GM10248 (cell line): Measurements from ENCODE around the gene DOCK11.
"Not testable (repeated sequence)": the region's sequence is repeated elsewhere in the genome, so short reads cannot be mapped to it uniquely, and the experiment has no call there.

ENCODE experiments used
- CTCF ChIA-PET: fragments of 300-600 bp; sonication (Branson Sonifier 250); formaldehyde crosslinking; extraction: SDS; loops from one replicate; lab custom pipeline; 2021; ENCODE audit warnings: antibody characterized with exemption; lab: Yijun Ruan, JAX
- POLR2A ChIA-PET: fragments of 350-650 bp; sonication (Branson Sonifier 250); formaldehyde crosslinking; extraction: SDS; loops from one replicate; lab custom pipeline; 2020; ENCODE audit warnings: antibody characterized with exemption; lab: Yijun Ruan, JAX
- DNase-seq: peaks from one replicate; pipeline ENCODE4 v3.0.0; 2012; ENCODE audit errors: extremely low spot score
- CTCF ChIP-seq: IDR thresholded peaks from 2 replicates; pipeline ENCODE4 v1.5.1; 2012; ENCODE audit warnings: mild to moderate bottlenecking, low read depth; ENCODE audit errors: extremely low read depth, missing control alignments, control extremely low read depth

DOCK11 gene

DNA sequence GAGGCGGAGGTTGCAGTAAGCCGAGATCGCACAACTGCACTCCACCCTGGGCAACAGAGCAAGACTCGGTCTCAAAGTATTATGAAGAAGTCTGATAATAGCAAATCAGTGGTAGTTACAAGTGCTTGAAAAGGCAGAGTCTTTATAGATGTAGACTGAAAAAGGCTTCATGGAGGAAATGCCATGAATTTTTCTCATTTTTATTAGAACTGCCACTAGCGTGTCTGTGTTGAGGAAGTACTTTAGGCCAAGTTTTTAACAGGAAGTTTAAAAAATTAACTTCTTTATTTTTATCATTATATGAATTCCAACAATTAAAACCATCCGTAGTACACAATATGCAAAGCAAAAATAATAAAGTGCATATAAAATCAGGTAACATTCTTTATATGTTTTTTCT lies 199.0 kb downstream of the DOCK11 start:
- ChIA-PET POLR2A (no interaction called here), CTCF (no interaction called here)
- no peak for TF ChIP-seq CTCF
- no peak for DNase-seq

DNA sequence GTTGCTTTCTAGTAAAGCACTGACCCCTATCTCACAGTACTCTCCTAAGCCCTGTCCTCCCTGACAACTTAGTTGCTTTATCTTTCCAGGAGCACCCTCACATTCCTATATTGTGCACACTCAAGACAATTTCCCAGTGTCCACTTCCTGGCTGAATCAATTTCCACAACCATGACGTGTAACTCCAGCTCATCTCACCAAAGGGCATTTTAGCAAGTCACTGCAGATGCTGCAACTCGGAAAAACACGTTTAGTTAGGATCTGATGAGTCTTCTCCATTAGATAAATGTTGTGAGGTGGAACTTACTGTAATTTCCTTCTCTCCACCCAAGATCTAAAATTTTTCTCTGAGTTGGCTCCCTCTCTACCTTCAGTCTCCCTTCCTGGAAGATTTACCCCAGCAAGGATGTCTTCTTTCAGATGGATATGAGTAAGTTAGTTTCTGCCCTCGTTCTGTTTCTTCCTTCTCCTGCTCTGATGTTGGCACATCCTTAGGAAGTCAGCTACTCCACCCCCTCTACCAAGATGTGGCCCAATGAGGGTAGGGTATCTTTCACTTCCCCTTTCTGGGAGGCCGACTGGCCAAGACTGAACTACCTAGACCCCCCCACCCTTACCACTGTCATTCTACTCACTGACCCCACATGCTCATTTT lies 203.0 kb downstream of the DOCK11 start:
- TF ChIP-seq CTCF: no peak
- DNase-seq: no peak
- POLR2A ChIA-PET: no interaction called here
- CTCF ChIA-PET: no interaction called here

- POLR2A ChIA-PET: no interaction called here
- CTCF ChIA-PET: no interaction called here
- no peak for TF ChIP-seq CTCF
- DNase-seq: no peak
Observed at GRCh38 chrX:118702741-118703140, 207.1 kb downstream of the DOCK11 start.

- no peak for TF ChIP-seq CTCF
- CTCF ChIA-PET: no interaction called here
- POLR2A ChIA-PET: no interaction called here
- no peak for DNase-seq
Observed at GRCh38 chrX:118706681-118707080, 211.1 kb downstream of the DOCK11 start.

DNA sequence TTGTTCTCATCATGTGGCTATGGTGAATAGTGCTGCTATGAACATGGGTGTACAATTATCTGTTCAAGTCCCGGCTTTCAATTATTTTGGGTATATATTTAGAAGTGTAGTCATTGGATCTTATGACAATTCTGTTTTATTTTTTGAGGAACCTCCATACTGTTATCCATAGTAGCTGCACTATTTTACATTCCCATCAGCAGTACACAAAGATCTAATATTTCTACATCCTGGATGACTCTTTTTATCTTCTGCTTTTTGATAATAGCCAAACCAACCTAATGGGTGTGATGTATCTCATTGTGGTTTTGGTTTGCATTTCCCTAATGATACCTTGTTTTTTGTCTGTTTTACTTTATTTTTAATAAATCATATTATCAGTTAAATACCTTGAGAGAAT lies 218.9 kb downstream of the DOCK11 start:
- no peak for DNase-seq
- TF ChIP-seq CTCF: no peak
- ChIA-PET CTCF (no interaction called here), POLR2A (no interaction called here)

DNA sequence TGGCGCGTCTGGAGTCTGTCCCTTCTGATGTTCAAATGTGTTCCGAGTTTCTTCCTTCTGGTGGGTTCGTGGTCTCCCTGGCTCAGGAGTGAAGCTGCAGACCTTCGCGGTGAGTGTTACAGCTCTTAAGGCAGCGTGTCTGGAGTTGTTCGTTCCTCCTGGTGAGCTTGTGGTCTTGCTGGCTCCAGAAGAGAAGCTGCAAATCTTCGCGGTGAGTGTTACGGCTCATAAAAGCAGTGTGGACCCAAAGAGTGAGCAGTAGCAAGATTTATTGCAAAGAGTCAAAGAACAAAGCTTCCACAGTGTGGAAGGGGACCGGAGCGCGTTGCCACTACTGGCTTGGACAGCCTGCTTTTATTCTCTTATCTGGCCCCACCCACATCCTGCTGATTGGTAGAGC lies 220.3 kb downstream of the DOCK11 start:
- DNase-seq, CTCF ChIA-PET, POLR2A ChIA-PET: not testable (repeated sequence)

DNA sequence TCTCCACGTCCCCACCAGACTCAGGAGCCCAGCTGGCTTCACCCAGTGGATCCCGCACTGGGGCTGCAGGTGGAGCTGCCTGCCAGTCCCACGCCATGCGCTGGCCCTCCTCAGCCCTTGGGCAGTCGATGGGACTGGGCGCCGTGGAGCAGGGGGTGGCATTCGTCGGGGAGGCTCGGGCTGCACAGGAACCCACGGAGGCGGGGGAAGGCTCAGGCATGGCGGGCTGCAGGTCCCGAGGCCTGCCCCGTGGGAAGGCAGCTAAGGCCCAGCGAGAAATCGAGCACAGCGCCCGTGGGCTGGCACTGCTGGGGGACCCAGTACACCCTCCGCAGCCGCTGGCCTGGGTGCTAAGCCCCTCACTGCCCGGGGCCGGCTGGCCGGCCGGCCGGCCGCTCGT lies 221.2 kb downstream of the DOCK11 start:
- POLR2A ChIA-PET, CTCF ChIA-PET, DNase-seq: not testable (repeated sequence)
